Measurements from ENCODE around the gene NUDT14.

NUDT14 gene

DNA sequence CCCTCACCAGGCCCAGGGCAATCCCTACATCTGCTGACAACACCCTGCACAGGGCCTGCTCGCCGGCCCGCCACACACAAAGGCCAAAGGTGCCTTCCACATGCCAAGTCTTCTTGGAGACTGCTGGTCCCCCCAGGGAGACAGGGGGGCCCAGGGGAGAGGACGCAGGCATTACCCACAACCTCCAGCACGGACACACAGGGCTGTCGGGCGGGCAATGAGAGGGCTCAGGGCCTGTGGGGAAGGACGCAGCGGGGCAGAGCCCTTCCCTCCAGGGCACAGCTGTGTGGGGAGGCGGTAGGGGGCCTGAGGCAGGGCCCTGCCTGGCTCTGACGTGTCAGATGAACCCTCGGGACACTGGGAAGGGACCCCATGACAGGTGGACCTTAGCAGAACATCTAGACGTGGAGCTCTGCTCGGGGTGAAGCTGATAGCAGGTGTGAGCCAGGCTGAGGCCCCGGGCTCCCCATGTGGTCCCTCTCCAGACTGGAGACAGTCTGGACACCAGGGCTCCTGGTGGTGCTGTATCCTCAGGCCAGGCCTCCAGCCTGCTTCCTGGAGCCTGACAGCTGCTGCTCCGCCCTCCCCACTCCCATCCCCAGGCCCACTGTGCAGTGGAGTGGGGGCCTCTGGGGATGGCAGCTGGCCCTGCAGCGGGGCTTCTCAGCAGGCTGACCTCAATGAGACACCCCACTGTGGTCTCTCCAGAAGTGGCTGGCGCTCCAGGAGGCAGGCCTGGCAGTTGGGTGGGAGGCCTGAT is 31.6 kb upstream of the NUDT14 start:
- no peak for DNase-seq (ENCODE audit: low read depth, low spot score)

DNA sequence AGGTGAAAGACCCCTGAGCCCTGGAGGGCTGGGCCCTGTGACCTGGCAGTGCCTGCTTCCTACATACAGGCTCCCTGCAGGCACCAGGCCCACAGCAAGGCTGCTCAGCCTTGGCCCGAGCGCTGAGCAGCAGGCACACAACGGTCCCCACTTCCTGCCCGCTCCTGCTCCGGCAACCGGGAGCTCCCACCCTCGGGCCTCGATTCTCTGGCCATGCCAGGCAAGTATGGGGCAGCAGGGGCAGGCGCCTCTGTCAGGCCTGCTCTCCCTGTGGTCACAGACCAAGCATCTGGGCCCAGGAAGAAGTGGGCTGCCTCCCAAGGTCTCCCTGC is 30.6 kb upstream of the NUDT14 start:
- no peak for DNase-seq (ENCODE audit: low read depth, low spot score)

DNA sequence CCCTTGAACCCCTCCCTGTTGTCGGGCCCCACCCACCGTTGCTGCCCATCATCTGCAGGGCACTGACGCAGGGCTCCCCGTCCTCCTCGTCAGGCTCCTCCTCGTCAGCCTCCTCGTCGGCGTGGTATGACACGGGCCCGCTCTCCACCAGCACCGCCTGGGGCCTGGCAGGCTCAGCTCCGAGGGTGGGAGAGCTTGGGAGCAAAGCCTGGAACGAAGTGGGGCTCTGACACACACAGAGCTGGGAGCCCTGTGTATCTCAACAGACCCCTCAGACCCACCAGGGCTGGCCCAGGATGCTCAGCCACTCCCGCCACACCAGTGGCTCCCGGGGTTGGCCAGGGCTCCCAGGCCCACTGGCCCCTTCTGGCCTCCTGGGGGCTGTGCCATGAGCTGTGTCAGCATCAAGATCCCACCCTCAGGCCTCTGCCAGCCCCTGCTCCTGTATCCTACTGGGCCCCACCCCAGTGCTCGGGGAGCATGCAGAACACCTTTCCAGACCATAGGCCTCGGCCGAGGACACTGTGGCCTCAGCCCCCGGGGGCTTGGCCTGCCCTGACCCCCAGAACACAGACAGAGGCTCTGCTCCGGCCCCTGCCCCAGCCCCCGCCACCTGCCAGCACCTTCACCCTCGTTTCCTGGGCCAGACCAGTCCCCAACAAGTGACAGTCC is 30.1 kb upstream of the NUDT14 start:
- no peak for DNase-seq (ENCODE audit: low read depth, low spot score)

DNA sequence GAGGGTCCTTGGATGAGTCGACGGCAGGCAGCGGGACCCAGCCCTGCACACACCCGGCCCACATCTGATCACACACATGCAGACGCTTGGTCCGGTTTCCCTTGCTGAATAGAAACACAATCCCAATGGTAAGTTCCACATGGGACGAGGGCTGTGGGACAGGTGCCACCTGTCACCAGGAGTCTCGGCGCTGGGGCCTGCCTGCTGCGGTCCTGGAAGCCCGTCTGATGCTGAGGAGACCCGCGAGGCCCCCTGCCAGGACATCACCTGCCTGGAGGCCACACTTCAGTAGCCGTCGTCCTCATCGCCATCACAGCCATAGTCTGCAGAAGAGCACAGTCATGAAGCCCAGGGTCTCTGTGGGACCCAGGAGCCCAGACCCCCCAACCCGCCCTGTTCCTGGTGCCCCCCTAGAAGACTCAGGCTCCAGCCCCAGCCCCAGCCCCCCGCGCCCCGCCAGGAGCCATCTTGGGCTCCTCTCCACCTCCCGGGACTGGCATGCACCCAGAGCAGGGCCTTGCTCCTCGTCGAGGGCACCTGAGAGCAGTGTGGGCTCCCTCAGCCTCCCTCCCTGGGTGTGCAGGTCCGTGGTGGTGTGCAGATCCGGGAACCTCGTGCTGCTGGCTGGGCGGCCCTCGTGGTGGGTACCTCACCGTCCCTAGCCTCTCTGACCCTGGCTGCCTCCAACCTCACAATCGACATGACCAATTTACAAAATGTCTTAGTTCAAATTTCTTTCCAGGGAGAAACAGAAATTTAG is 29.3 kb upstream of the NUDT14 start:
- DNase-seq (ENCODE audit: low read depth, low spot score), result no peak

DNA sequence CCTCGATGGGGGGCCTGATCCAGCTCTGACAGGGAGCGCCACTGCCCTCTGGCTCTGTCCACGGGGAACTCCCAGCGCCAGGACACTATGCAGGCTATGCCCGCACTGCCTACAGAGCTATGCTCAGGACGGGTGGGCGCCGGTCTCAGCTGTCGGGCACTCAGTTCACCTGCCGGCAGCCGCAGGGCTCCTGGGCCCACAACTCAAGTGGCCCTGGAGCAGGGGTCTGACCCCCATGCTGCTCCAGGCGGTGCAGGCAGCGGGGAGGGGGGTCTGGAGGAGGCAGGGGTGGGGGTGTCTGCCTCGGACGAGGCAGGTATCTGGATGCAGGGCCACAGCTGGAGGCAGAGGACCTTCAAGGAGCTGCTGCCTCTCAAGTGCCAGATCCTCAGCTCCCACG is 28.5 kb upstream of the NUDT14 start:
- DNase-seq (ENCODE audit: low read depth, low spot score), result no peak

DNA sequence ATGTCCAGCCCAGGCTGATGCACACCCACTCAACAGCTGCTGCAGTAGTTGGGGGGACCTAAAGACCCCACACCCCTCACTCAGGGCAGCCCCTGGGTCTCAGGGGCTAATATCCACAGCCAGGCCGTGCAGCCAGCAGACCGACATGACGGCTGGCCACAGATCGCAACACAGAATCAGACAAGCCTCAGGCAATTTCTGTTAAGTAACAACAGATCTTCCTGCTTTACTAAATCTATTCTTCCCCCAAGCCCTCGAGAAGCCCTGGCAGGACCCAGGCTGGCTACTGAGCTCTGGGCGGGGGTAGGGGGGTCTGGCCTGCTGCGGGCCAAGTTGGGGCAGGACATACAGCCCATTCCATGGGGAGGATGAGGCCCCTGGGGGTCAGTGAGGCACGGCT is 28.0 kb upstream of the NUDT14 start:
- DNase-seq (ENCODE audit: low read depth, low spot score), result no peak

DNA sequence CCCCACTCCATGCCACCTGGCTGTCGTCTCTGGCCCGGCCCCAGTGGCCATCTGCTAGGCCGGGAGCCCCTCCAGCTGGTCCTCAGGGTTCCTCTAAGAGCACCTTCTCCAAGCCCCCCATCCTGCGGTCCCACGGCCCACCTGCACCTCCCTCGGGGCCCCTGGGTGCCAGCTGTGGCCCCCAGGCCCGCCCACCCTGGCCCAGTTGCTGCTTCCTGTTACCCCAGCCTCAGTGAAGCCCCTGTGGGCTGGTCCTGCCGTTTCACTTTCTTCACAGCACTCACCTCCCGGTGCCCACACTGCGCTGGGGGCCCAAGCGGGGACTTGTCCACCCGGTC is 27.6 kb upstream of the NUDT14 start:
- no peak for DNase-seq (ENCODE audit: low read depth, low spot score)

DNA sequence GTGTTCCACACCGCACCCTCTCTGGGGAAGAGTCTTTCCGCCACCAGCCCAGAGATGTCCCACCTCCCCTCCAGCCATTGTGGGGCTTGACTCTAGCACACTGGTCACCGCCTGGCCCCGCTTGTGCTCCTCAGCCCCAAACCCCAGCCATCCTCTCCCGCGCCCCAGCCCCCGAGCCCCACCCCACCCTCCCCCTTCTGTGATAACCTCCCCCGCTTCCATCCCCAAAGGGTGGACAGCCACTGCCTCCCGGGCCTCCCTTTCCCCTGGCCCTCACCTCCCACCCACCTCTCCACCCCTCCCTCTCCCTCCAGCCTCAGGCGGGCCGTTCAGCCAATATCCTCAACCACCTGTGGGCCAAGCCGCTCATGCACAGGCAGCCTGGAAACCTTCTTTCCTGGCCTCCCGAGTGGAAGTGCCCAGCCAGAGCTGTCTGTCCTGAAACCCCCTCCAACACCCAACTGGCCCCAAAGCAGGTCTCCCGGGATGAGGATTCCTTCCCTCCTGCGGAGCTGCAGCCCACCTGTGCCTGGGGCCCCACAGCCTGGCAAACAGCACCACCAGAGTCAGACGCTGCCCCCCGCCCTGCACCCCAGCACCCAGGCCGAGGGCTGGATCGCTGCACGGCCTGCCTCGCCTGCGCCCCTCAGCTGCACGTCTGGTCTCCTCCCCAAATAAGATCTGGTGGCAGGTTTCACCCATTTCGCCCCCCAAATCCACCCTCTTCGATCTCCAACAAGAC is 27.1 kb upstream of the NUDT14 start:
- no peak for DNase-seq (ENCODE audit: low read depth, low spot score)

DNA sequence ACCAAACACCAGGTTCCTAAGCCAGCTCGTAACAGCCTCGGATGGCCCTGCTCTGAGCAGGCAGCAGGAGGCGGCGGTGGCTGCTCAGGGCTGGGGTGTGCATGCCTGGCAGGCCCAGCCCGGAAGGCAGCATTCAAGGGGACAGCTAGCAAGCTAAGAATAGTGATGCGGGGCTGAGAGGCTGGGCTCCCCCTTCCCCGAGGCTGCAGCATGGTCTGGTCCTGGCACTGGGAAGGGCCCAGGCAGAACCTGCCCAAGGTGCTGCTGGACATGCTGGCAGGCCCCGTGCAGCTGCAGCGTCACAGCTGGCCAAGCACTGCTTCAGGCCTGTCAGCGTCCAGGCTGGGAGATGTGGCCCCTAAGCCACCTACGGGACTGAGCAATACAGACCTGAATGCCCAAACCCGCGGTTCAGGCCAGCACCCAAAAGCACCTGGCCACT is 26.4 kb upstream of the NUDT14 start:
- DNase-seq (ENCODE audit: low read depth, low spot score), result no peak

DNA sequence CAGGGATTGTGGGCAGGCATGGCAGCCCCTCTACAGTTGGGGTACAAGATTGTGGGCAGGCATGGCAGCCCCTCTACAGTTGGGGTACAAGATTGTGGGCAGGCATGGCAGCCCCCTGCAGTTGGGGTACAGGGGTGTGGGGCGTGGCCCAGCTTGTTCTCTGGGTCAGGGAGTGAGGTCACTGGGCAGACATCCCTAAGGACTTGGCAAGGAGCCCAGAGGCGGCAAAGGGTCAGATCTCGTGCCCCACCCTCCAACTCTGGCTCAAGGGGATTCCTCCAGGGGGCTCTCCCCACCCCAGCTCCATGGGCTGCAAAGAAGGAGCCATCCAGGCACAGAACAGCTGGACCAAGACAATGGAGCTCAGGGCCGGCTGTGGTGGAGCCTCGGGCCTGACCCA is 25.8 kb upstream of the NUDT14 start:
- DNase-seq (ENCODE audit: low read depth, low spot score), result no peak

DNA sequence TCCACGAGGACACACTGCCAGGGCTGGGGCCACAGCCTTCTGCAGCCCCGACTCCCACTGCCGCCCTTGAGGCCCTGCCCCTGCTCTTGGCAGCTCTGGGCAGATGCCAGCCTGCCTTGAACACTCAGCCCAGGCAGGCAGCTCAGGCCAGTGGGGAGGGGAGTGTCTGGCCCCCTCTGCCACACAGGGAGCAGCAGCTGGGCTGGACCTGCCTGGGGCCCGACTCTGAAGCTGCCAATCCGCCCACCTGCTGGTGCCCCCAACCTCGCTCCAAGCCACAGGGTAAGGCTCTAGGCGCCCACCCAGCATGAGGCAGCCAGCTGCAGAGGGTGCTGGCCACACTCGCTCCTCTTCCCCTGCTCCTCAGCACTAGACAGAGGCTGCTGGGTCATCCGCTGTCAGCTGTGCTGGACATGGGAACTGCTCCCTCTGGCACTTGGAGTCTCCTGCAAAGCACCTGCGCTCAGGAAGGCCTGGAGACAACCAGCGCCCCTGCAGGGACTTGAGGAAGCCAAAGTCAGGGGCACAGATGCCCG is 24.6 kb upstream of the NUDT14 start:
- DNase-seq (ENCODE audit: low read depth, low spot score), result no peak

DNA sequence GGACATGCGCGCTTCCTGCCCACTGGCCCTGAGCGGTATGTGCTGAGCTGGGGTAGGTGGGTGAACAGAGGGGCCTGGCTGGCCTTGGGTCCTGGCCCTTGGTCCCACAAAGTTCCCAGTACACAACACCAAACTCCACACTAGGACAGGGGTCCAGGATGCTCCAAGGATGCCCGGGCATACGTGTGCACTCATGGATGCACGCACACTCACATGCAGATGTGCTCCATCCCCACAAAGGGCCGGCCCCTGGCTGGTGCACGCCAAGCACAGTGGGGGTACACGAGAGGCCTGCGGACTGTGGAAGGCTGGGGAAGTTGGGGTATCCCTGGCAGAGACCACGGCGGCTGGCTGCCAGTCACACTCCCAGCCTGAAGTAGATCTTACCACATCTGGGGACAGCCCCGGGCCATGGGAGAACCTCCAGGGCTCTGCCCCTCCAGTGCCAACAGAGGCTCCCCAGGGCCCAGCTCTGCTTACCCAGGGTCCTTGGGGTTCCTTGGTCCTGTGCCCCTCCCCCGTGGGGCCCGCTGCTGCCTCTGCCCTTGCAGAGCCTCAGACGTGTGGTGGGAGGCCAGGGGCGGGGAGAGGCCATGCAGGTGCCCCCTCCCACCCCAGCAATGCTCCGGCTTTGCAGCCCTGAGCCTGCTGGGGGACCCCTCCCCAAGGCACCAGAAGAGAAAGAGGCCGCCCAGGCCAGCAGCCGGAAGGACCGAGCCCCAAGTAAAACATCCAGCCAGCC is 24.0 kb upstream of the NUDT14 start:
- no peak for DNase-seq (ENCODE audit: low read depth, low spot score)

DNA sequence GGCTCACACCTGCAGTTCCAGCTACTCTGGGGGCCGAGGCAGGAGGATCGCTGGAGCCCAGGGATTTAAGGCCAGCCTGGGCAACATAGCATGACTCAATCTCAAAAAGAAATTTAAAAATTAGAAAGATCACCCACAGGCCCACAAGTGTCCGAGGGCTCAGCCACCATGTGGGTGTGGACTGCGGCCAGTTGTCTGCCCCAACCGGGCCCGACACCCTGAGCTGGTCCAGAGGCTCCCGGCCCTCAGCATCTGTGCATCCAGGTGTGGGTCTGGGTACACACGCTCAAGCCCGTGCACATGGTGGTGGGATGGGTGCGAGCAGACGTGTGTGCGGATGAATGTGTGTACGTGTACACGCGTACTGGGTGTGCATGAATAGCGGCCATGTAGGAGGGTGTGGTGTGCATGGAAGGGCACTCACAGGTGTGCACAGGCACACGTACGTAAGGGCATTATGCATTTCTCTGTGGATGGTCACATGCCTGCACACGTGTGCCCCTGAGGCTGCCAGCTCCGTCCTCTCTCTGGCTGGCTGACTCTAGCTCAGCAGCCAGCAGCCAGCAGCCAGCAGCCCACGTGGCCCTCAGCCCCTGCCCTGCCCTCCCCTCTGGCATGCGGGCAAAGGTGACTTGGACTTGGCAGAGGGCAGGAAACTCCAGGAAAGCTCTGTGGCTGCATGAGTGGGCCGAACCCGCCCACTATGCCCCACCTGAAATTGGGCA is 23.3 kb upstream of the NUDT14 start:
- DNase-seq (ENCODE audit: low read depth, low spot score), result no peak

DNA sequence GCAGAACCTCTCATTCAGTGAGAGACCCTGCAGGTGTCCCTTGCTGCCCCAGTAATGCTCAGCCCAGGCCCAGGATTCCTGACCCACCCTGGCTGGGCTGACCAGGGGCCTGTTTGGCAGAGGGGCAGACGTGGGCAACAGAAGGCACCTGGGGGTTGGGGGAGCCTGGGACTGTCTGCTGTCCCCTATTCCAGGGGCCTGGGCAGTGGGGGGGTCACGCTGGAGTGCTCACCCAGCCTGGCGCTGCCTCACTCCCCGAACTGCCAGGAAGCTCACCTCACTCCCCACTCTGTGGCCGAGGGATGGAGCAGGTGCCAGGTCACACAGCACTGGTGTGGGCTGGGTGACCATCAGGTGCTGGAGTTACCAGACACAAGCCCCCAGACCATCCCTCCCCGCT is 22.6 kb upstream of the NUDT14 start:
- no peak for DNase-seq (ENCODE audit: low read depth, low spot score)

DNA sequence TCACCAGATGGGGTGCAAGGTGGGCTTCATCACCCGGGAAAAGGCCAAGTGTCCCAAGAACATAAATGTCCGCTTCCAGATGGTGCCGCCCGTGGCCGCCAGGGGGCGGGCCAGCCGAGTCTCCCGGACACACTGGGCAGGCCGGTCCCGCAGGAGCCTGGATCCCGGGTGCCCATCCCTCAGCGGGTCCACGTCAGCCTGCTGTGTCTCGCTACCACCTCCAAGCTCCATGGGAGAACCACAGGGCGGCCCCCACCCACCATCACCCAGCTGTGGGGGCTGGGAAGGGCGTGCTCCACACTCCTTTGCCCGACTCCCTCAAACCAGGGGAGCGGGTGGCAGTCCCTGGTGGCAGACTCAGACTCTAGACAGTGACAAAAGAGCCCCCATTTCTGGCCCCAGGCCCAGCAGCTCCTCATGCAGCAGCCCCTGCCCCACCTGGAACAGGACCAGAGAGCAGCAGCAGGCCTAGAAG is 22.0 kb upstream of the NUDT14 start:
- peak; percentile 30 for DNase-seq (ENCODE audit: low read depth, low spot score)

DNA sequence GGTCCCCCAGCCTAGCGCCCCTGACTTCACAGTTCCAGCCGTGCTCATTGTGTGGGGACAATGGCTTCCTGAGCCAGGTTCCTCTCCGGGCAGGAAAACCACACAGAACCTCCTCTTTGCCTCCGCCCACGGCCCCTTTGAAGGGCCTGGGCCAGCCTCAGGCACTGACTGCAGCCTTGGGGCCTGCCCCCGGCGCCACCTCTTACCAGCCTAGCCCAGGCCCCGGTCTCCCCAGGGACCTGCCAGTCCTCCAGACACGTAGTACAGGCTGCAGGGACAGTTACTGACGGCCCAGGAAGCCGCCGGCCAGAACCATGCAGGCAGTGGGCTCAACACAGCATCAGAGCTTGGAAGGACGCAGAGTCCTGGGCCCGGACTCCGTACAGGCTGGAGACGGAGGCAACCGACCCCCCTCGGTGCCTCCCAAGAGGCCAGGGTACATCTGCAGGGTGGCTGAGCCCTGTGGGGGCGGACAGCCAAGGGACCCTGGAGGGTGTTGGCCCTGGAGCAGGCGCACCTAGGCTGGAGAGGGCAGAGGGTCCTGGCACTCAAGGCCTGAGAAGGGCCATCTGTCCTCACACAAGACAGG is 20.9 kb upstream of the NUDT14 start:
- no peak for DNase-seq (ENCODE audit: low read depth, low spot score)

DNA sequence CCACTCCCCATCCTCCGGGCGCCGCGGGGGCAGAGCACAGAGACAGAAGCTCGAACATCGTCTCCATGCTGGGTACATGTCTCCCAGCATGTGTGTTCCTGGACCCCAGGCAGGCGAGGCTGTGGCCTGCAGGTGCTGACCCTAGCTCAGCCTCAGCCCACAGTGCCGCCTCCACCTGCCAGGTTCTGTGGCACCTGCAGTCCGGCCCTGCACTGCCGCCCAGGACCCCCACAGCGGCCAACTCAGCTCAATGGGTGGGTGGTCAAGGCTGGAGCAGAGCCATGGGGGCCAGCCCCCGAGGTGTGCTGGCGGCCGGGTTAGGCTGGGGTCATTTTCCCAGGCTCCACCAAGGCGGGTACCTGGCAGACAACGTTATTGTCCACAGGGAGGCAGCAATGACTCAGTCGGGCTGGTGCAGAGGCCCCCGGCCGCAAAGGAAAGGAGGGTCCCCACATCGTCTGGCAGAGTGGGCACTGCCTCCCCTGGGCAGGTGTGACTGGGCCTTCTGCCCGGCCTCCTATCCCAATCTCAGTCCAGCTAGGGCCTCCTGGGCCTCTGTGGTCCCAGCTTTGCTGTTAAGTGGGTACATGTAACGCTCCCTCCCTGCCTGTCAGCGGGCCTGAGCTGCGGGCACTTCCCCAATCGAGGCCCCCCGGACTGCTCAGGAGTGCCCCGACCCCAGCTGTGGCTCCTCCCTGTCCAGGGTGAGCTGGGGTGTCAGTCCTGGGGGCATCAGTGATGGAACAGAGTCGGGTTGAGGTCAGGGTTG is 20.2 kb upstream of the NUDT14 start:
- DNase-seq (ENCODE audit: low read depth, low spot score), result no peak

DNA sequence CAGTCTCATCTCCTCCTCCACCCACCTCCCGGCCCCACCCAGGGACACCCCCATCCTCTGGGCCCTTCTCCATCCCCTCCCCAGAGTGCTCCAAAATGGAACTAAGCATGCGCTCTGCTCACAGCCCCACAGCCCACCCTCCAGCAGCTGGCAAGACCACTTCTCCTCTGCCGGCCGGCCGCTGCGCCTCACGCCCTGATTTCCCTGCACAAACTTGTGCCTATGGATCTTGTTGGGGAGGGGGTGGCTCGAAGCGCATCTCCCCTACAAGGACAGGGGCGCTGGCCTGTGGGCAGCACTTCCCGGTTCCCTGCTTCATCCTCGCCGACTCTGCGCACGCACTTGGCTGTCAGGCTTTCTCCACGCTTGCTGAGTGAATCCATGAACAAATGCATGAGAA is 19.5 kb upstream of the NUDT14 start:
- no peak for DNase-seq (ENCODE audit: low read depth, low spot score)

DNA sequence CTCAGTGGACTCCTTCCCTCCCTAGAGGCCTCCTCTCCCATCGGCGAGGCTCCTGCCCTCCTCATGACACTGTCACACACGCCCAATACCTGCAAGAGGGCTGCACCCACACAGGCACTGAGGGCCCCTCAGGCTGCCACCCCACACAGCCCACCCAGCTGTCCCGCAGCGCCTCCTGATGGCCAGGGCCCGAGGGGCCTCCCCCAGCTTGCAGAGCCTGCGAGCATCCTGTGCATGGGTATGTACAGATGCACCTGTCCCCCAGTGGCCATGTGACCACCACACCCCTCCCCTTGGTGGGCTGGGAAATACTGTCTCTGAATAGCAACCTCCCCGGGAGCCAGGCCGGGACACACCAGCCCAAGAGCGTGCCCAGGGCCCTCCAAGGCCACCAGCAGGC is 19.0 kb upstream of the NUDT14 start:
- DNase-seq (ENCODE audit: low read depth, low spot score), result no peak

Measured in activated naive CD8-positive, alpha-beta T cell treated with anti-CD3 and anti-CD28 coated beads, Interleukin-2, amount 50 U/mL, for 16 hours (primary cell).